GM18519 (cell line): ENCODE results near the gene TJP3.

Source experiments
- ATAC-seq: cut with Tn5 transposase; IDR thresholded peaks from one replicate; pipeline ENCODE4 v1.9.1; 2021; ENCODE audit warnings: mild to moderate bottlenecking, moderate library complexity; ENCODE audit not compliant: unreplicated experiment, low FRiP score

Gene TJP3

DNA sequence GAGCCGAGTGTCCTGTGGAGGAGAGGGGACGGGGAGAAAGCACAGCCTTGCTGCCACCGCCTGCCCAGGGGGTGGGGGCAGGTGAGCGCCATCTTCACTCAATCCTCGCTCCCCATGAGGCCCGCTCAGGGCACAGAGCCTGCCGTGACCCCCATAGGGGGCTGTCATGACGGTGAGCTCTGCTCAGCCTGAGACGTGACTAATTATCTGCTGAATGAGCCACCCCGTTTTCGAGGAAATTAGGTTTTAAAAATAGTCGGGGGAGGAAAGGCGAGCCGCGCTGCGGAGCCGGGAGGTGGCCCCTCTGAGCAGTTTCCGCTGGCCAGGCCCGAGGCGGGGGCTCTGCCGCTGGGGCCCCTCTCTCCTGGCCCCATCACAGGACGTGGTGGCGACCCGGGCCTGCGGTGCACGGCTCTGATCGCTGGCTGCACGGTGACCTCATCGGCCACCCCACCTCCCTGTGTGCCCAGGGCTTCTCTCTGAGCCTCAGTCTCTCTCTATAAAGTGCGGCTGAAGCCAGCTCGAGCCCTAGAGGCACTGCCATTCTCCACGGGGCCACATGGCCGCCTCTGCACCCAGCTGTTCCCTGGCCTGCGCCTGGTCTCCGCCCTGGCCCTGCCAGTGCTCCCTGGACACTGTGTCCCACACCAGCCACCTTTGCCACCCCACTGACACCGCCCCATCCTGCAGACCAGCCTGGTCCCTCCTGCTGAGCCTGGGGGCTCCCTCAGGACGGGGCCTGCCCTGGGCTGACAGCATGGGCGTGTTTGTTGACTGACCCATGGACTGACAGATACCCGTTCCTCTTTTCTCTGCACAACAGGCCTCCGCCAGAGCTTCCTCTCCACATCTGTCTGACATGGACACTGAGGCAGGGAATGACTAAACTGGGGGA, 36.3 kb upstream of the TJP3 start:
- no peak for ATAC-seq

GRCh38 chr19:3672575-3672948, 35.6 kb upstream of the TJP3 start:
- ATAC-seq, result no peak

- no peak for ATAC-seq
Measured at GRCh38 chr19:3672993-3673392, 35.2 kb upstream of the TJP3 start.

GRCh38 chr19:3673506-3674439, 34.4 kb upstream of the TJP3 start:
- ATAC-seq, result no peak

GRCh38 chr19:3674784-3675543, 33.2 kb upstream of the TJP3 start:
- ATAC-seq, result no peak

GRCh38 chr19:3678188-3678587, 30.0 kb upstream of the TJP3 start:
- ATAC-seq, result no peak

GRCh38 chr19:3679138-3679537, 29.0 kb upstream of the TJP3 start:
- no peak for ATAC-seq

GRCh38 chr19:3679581-3679980, 28.6 kb upstream of the TJP3 start:
- ATAC-seq, result no peak

DNA sequence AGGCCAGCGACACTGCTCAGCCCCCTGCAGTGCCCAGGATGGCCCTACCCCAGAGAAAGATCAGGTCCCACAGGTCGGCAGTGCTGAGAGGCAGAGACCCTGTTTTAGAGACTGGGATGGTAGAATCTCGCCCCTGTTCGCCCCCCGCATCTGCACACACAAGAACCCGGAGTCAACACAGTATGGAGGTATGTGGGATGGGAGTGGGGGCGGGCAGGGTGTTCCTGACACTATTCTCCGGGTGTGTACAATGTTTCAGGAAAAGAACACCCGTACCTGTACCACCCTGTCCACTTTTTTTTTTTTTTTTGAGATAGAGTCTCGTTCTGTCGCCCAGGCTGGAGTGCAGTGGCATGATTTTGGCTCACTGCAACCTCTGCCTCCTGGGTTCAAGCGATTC, 27.2 kb upstream of the TJP3 start:
- ATAC-seq, result no peak

GRCh38 chr19:3682286-3682685, 25.9 kb upstream of the TJP3 start:
- no peak for ATAC-seq

- ATAC-seq, result no peak
Measured at GRCh38 chr19:3682741-3683404, 25.3 kb upstream of the TJP3 start.

DNA sequence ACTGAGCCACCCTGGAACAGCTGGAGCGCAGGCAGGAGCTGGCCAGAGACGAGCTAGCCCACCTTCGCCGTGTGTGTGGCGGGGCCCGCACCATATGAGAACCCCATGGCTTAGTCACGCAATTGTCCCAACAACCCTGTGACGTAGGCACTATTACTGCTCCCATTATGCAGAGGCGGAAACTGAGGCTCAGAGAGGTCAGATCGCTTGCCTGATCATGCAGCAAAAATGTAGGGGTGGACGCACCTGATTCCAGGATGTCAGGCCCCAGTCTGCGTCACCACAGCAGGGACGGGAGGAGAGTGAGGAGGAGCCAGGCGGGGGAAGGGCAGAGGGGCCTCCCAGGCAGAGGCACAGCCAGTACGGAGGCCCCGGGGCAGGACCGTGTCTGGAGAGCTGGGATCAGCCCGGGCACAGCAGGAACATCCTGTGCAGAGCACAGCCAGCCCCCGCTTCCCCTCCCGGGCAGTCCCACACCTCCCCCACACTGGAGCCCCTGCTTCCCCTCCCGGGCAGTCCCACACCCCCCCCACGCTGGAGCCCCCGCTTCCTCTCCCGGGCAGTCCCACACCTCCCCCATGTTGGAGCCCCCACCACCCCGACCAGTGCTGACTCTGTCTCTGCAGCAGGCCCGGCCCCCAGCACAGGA, 24.7 kb upstream of the TJP3 start:
- no peak for ATAC-seq

GRCh38 chr19:3684054-3684816, 23.9 kb upstream of the TJP3 start:
- no peak for ATAC-seq

DNA sequence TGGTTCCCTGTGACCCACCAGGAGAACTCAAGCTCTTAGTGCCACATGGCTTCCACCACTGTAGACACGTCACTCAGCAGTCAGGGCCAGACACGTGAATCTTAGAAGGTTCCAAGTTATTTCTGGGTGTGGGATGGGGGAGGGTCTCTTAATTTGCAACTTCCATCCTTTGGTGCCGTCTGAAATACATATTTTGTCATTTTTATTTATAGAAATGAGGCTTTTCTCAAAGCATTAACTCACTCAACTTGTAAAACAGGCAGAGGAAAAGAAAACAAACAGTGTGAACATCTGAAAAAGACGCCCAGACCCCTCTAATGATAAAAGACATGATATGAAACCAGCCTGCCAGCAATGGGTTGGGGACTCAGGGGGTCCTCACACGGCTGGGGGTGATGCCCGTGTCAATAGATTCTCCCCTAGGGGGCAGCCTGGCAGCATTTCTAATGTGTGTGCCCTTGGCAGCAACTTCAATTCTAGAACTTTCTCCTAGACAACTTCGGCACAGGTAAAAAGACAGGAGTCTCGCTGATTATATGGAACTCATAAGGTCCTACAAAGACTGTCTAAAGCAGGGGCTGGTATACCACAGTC, 23.3 kb upstream of the TJP3 start:
- no peak for ATAC-seq

DNA sequence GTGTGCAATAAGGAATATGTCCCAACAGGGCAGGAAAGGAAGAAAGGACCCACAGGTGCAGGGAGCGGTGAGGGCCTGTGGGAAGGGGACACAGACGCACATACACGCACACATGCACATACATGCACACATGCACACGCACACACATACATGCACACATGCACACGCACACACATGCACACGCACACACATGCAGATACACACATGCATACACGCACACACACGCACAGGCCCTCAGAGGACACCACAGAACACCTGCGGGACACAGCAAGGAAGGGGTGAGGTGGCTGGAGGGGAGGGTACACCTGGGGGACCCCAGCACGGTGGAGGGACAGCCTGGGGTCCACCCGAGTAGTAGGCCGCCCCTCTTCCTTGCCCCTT, 20.8 kb upstream of the TJP3 start:
- no peak for ATAC-seq

DNA sequence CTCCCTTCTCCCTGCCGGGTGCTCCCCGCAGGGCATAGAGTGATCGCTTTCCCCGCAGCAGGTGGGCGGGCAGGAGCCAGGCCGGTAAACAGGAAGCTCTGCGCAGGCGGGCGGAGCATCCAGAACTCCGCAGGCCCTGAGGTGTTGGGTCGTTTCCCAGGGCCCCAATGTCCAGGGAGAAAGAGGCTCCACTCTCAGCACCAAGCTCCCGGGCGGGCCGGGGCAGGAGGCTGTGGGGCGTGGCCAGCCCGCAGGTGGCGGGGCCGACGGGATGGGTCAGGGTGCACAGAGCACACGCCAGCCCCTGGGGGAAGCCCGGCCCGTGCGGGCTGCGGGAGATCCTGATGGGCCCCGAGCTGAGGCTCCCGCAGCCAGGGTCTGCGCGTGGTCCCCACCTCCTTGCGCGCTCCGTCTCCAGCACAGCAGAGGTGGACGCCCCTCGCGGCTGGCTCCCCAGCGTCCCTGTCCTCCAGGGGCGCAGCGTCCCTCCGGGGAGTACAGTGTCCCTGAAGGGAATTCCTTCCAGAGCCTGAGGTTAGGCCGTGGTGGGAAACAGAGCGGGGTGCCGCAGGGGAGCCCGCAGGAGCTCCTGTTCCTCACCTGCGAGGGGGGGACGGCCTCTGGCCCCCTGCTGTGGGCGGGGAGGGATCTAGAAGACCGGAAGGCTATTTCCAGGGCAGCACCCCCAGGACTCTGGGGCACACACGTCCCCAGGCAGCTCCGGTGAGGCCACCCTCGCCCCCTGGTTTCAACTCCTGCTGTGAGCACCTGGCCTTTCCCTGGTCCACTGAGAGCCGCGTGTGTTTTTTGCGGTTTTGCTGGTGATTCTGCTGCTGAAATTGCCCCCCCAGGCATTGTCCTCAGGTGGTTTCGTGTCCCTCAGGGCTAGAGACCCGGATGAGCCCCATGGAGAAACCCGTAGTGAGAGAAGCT, 20.1 kb upstream of the TJP3 start:
- ATAC-seq, result no peak

- ATAC-seq, result no peak
Measured at GRCh38 chr19:3690551-3691371, 17.4 kb upstream of the TJP3 start.
